Stimulated activated naive CD4-positive, alpha-beta T cell (primary cell): ENCODE data around the gene SSC5D.
"Not testable (repeated sequence)": the region's sequence is repeated elsewhere in the genome, so short reads cannot be mapped to it uniquely, and the experiment has no call there.

Experiments used
- DNase-seq, 6 experiments: peaks; one replicate each; lab custom pipeline; 2025; lab: John Stamatoyannopoulos, UW

The SSC5D gene

DNA sequence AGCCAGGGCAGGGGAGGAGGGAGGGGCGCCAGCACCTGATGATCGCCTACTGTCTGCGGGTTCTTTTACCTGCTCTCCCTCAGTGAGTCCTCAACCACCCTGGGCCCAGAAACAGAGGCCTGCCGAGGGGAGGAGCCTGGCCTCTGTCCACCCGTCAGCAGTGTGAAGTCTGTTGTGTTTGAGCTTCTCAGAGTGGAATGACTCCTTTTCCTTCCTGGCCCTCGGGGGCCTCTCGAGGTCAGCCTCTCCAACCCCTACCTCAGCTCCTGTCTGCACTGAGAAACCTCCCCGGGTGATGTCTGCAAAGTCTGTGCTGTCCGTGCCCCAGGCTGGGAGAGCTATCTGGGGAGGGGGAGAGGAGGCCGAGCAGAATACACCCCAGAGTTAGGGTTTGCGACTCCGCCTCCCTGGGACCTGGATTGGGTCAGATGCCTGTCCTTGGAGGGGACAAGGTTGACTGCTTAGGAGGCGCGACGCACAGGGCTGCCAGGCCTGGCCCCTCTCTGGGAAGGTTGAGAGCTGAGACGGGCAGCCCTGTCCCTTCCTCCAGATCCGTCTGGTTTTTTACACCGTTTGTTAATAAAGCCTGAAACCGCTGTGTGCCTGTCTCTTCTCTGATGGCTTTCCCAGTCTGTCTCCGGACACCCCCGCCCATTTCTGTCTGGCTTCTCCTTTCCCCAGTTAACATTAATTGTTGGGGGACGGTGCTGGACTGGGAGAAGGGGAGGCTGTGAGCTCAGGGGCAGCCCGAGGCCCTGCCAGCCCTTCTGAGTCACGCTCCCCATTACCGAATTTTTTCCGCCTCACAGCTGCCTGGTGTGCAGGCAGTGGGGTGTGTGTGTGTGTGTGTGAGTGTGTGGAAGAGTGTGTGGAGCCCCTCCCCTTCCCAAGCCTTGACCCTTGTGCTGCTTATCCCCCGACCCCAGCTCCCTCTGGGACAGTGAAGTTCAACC is 989 bp upstream of the SSC5D start:
- DNase-seq: no peak

DNA sequence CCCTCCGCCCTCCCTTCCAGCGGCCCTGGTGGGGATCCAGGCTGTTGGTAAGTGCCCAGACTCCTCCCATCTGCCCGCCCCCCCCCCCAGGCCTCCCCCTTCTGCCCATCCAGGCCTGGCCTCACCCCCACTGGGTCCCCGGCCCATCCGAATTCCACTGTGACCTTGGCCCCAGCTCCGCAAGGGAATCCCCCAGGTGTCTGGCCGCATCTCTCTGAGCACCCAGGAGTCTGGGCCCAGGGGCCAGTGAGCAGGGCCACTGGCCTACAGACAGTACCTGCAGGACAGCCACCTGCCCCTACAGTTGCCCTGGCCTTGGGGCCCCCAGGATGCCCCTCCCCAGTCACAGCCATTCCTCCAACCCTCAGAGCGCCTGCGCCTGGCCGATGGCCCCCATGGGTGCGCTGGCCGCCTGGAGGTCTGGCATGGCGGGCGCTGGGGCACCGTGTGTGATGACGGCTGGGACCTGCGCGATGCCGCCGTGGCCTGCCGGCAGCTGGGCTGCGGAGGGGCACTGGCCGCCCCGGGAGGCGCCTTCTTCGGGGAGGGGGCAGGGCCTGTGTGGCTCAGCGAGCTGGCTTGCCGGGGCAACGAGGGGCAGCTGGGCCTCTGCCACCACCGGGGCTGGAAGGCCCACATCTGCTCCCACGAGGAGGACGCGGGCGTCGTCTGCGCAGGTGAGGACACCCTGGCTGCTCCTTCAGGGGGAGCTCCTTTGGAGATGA is 912 bp downstream of the SSC5D start:
- DNase-seq: no peak

DNA sequence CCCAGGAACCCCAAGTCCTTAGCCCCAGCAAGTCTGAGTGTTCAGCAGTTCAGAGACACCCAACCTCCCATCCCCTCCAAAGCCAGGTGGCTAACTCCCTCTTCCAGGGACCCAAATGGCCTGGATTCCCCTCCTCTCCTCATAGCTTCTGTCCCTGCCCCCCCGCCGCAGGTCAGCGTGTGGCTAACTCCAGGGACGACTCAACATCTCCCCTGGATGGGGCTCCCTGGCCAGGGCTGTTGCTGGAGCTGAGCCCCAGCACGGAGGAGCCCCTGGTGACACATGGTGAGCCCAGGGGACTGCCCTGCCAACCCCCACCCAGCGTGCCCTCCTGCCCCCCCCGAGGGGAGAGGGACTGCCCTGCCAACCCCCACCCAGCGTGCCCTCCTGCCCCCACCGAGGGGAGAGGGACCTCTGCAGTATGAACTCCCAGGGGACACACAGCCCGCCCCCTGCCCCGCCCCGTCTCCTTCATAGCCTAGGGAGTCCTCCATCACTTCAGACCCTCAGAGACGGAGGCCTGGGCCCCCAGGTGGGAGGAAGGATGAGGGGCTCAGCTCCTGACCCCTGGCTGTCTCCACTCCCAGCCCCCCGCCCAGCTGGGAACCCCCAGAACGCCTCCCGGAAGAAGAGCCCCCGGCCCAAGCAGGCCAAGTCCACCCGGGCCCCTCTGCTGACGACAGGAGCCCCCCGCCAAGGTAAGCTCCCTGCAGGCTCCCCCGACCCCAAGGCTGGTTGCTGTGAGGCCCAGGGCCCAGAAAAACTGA is 1.7 kb downstream of the SSC5D start:
- no peak for DNase-seq

- DNase-seq: no peak
These were observed 2.5 kb downstream of the SSC5D start for GRCh38 chr19:55490478-55491432.

- DNase-seq: no peak
These were observed 3.5 kb downstream of the SSC5D start for GRCh38 chr19:55491546-55492360.

- DNase-seq: no peak
These were observed 4.2 kb downstream of the SSC5D start for GRCh38 chr19:55492362-55492944.

GRCh38 chr19:55493052-55493644 is 4.9 kb downstream of the SSC5D start:
- no peak for DNase-seq

GRCh38 chr19:55493645-55494171 is 5.5 kb downstream of the SSC5D start:
- no peak for DNase-seq

- no peak for DNase-seq
These were observed 6.0 kb downstream of the SSC5D start for GRCh38 chr19:55494172-55494761.

DNA sequence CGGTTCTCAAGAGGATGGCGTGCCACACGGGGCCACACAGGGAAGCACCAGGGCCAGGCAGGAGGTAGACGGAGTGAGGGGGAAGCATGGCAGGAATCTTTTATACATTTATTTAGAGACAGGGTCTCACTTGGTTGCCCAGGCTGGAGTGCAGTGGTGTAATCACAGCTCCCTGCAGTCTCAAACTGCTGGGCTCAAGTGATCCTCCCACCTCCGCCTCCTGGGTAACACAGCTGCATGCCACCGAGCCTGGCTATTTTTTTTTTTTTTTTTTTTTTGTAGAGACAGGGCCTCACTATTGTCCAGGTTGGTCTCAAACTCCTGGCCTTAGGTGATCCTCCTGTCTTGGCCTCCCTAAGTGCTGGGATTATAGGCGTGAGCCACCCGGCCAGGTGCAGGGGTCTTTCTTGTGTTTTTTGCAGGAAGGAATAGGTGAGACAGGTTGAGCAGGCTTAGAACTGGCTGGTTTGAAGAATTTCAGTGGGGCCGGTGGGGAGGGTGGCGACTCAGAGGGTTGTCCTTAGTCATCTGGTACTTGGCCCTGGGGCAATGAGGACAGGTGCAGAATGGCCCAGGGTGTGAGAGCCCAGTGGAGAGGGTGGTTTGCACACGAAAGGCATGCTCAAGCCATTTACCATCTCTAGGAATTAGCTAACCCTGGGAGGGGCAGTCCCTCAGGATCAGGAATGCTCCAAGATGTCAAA is 7.6 kb downstream of the SSC5D start:
- no peak for DNase-seq

DNA sequence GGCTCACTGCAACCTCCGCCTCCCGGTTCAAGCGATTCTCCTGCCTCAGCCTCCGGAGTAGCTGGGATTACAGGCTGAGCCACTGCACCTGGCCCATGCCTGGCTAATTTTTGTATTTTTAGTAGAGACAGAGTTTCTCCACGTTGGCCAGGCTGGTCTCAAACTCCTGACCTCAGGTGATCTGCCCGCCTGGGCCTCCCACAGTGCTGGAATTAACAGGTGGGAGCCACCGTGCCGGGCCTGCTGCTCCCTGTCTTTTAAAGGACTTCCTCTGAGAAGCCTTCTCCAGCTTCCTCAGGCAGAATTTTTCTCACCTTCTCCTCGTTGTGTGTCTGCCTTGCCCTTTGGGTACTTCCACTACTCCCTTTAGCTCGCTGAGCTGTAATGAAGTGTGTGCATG is 8.6 kb downstream of the SSC5D start:
- DNase-seq: not testable (repeated sequence)

DNA sequence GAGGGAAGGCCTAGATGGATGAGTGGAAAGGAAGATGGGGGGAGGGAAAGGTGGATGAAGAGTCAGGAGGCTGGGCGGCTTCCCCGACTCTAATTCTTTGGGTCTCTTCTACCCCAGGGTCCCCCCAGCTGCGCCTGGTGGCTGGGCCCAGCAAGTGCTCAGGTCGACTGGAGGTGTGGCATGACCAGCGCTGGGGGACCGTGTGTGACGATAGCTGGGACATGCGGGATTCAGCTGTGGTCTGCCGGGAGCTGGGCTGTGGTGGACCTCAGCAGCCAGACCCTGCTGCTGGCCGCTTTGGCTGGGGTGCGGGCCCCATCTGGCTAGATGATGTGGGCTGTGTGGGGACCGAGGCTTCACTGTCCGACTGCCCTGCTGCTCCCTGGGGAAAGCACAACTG is 9.5 kb downstream of the SSC5D start:
- no peak for DNase-seq

- DNase-seq: no peak
These were observed 10.1 kb downstream of the SSC5D start for GRCh38 chr19:55498246-55498840.

DNA sequence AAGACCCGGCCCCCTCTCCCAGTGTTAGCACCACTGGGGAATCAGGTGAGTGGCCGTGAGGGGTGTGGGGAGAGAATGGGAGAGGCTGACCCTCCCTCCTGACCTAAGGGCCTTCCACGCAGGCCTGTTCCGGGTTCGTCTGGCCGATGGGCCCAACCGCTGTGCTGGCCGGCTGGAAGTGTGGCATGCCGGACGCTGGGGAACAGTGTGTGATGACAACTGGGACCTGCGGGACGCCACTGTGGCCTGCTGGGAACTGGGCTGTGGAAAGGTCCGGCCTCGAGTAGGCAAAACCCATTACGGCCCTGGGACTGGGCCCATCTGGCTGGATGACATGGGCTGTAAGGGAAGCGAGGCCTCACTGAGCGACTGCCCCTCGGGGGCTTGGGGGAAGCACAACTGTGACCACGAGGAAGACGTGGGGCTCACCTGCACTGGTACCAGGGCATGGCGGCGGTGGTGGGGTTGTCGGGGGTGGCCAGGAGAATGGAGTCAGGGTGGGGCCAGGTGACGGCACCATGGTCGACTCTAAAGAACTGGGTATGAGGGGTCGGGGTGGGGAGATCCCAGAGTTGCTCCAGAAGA is 12.2 kb downstream of the SSC5D start:
- no peak for DNase-seq

DNA sequence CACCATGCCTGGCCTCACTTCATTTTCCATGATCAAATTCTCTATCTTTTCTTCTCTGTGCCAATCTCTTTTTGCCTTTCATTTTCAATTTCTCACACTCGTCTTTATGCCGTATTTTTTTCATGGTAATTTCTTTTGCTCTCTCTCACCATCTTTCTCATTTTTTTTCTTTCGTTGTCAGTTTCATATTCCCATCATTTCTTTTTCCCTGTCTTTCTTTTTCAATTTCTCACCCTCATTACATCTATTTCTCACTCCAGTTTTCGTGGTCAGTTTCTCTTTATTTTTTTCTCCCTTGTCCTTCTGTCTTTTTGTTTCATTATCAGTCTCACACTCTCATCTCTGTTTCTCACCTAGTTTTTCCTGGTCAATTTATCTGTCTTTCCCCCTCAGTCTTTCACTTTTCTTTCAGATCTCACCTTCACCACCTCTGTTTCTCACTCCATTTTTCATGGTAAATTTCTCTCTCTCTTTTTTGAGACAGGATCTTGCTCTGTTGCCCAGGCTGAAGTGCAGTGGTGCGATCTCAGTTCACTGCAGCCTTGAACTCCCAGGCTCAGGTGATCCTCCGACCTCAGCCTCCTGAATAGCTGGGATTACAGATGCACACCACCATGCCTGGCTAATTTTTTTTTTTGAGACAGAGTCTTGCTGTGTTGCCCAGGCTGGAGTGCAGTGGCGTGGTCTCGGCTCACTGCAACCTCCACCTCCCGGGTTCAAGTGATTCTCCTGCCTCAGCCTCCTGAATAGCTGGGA is 14.1 kb downstream of the SSC5D start:
- no peak for DNase-seq

DNA sequence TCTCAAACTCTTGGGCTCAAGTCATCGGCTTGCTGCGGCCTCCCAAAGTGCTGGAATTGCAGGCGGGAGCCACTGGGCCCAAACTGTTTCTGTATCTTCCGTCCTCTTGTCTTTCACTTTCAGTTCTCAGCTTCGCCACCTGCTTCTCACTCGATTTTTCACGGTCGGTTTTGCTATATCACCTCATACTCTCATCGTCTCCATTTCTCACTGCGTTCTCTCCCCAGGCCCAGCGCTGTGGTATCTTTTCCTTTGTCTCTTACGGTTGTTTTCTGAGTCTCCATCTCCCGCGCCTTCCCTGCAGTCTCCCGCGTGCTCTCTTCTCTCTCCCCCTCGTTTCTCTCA is 14.9 kb downstream of the SSC5D start:
- DNase-seq: peak in 1 of 6 experiments; percentile 31
